Nephron progenitor cell (in vitro differentiated cells): Measurements from ENCODE around the gene STK25.

Experiments
- DNase-seq: peaks from one replicate; pipeline ENCODE4 v3.0.0; 2021
- H3K27ac Mint-ChIP-seq: 2 replicates; pipeline ENCODE4 v1.8.0; 2021; ENCODE audit warnings: mild to moderate bottlenecking, moderate library complexity, mixed read lengths
- H3K27me3 Mint-ChIP-seq: 2 replicates; pipeline ENCODE4 v1.8.0; 2021; ENCODE audit warnings: mild to moderate bottlenecking, low read depth, mixed read lengths; ENCODE audit not compliant: poor library complexity
- H3K36me3 Mint-ChIP-seq: 2 replicates; pipeline ENCODE4 v1.8.0; 2021; ENCODE audit warnings: low read depth, mixed read lengths
- H3K4me1 Mint-ChIP-seq: 2 replicates; pipeline ENCODE4 v1.8.0; 2021; ENCODE audit warnings: mixed read lengths
- H3K4me3 Mint-ChIP-seq: 2 replicates; pipeline ENCODE4 v1.8.0; 2021; ENCODE audit warnings: mild to moderate bottlenecking, moderate library complexity, mixed read lengths
- H3K9me3 Mint-ChIP-seq: 2 replicates; pipeline ENCODE4 v1.8.0; 2021; ENCODE audit warnings: mild to moderate bottlenecking, moderate library complexity, mixed read lengths
- TF ChIP-seq, protein P1 (sequence below): fragments of 200-600 bp; sonication (generic); IDR thresholded peaks from 2 replicates; pipeline ENCODE4 v1.5.0; 2021; ENCODE audit warnings: antibody characterized with exemption

STK25 gene

DNA sequence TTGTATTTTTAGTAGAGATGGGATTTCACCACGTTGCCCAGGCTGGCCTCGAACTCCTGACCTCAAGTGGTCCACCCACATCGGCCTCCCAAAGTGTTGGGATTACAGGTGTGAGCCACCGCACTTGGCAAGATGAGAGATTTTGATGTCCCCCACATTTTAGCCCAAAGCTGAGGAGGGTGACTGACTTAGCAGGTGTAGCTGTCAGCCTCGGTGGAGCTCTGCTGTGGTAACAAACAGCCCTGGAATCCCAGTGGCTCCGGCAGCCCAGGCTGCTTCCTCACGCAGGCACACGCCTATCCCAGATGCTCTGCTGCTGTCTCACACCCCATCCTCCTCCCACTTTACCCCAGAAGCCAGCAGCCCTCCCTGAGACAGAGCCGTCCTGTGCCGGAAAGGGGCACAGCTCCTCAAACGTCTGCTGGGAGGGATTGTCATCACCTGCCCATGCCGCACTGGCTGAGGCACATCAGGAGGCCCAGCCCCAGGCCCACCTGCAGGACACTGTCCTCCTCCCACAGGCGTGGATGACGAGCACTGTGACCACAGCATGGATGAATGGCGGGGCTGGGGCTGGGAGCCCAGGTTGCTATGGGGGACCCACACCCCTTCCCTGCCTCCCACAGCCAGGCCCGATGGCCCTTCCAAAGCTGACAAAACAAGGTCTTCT, 39.5 kb upstream of the STK25 start:
- Mint-ChIP-seq H3K4me1 (peaks cover 9% of the 10 kb centered on the region), H3K27ac (no peak overlapping the region), H3K36me3 (no peaks in the 10 kb centered on the region), H3K27me3 (peaks cover 5% of the 10 kb centered on the region), H3K4me3 (no peak overlapping the region), H3K9me3 (no peaks in the 10 kb centered on the region)
- DNase-seq = no peak
- TF ChIP-seq, protein P1, sequence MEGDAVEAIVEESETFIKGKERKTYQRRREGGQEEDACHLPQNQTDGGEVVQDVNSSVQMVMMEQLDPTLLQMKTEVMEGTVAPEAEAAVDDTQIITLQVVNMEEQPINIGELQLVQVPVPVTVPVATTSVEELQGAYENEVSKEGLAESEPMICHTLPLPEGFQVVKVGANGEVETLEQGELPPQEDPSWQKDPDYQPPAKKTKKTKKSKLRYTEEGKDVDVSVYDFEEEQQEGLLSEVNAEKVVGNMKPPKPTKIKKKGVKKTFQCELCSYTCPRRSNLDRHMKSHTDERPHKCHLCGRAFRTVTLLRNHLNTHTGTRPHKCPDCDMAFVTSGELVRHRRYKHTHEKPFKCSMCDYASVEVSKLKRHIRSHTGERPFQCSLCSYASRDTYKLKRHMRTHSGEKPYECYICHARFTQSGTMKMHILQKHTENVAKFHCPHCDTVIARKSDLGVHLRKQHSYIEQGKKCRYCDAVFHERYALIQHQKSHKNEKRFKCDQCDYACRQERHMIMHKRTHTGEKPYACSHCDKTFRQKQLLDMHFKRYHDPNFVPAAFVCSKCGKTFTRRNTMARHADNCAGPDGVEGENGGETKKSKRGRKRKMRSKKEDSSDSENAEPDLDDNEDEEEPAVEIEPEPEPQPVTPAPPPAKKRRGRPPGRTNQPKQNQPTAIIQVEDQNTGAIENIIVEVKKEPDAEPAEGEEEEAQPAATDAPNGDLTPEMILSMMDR = no peak

DNA sequence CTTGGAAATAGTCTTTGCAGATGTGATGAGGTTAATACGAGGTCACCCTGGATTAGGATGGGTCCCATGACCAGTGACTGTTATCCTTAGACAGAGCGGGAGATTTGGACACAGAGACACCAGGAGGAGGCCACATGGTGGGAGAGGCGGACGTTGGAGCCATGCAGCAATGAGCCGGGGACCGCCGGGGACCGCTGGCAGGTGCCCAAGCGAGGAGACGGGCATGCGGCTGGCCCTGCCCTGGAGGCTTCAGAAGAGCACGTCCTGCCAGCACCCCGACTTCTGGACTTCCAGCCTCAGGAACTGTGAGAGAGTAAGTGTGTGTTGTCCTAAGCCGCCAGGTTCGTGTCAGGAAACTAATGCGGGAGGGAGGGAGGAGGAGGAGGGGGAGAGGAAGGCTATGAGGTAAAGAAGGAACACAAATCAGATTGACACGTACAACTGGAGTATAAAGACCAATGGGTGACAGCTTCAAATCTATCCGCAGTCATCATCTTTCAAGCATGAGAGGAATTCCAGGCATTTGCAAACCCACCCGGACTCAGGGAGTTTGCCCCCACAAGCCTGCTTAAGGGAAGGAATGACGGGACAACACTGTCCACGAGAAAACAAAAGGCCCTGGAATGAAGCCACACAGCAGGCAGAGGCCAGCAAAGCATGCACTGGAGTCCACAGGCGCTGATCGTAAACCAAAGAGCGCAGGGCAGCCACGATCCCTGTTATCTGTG, 38.6 kb upstream of the STK25 start:
- Mint-ChIP-seq H3K36me3 (no peaks in the 10 kb centered on the region), H3K4me1 (peaks cover 5% of the 10 kb centered on the region), H3K4me3 (no peak overlapping the region), H3K9me3 (no peaks in the 10 kb centered on the region), H3K27ac (peak overlapping the region; percentile 93), H3K27me3 (peaks cover 5% of the 10 kb centered on the region)
- TF ChIP-seq, protein P1 = no peak
- peak; percentile 24 for DNase-seq

DNA sequence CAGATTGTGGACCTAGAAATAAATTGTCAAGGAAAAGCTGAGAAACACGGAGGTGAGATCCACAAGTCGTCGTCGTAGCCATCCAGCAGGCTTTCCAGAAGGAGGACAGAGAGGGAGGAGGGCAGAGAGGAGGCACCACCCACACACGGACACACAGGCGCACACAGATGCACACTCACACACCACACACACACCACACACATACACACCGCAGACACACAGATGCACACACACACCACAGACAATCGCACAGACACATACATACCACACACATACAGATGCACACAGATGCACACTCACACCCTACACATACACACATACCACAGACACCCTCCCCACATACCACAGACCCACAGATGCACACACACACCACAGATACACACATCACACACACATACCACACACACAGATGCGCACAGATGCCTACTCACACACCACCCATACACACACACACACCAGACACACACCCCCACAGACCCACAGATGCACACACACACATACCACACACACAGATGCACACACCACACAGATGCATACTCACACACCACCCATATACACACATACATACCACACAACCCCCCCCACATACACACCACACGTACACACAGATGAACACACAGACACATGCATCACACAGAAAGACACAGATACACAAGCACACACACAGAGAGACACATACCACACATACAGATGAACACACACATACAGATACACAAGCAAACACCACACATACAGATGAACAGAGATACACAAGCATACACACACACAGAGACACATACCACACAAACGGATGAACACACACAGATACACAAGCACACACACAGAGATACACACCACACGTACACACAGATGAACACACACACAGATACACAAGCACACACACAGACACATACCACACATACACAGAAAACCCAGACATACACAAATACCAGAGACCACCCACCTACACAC, 37.4 kb upstream of the STK25 start:
- TF ChIP-seq, protein P1 = no peak
- H3K4me1 Mint-ChIP-seq = peaks cover 1% of the 10 kb centered on the region
- no peak overlapping the region for H3K27ac Mint-ChIP-seq
- no peaks in the 10 kb centered on the region for H3K36me3 Mint-ChIP-seq
- no peak for DNase-seq
- no peak overlapping the region for H3K4me3 Mint-ChIP-seq
- H3K9me3 Mint-ChIP-seq = peaks cover under 1% of the 10 kb centered on the region
- peaks cover 2% of the 10 kb centered on the region for H3K27me3 Mint-ChIP-seq

DNA sequence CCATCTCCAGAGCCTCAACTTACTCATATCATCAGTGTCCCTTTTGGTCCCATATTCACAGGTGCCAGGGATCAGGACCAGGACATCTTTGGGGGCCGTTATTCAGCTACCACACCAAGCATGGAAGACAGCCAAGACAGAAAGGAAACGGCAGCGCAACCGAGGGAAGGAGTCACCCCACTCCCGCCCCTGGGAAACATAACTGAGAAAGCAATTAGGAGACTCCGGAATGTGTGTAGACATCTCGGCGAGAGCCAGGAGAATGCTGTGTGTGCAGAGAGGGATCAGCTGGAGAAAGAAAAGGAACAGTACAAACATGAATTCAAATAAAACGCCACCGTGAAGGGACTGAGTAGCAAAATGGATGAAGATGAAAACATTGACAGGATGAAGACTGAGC, 36.7 kb upstream of the STK25 start:
- Mint-ChIP-seq H3K4me1 (peaks cover 5% of the 10 kb centered on the region), H3K9me3 (peaks cover 3% of the 10 kb centered on the region), H3K4me3 (no peak overlapping the region), H3K27ac (no peak overlapping the region), H3K36me3 (no peaks in the 10 kb centered on the region), H3K27me3 (peaks cover 9% of the 10 kb centered on the region)
- DNase-seq = no peak
- TF ChIP-seq, protein P1 = no peak

DNA sequence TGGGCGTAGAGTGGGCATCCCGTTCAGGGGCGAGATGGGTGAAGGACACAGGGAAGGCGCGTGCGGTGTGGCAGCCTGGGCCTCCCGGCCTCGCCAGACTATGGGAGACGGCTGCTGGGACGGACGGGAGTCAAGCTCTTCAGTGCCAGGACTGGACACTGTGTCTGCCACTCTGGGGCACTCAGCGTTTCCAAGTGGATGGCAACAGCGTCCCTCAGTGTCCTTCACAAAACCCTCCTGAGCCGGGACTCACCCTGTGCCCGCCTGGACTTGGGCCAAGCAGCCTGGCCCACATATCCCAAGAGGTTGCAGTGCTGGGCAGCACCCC, 33.9 kb upstream of the STK25 start:
- Mint-ChIP-seq H3K27me3 (peaks cover 31% of the 10 kb centered on the region), H3K4me3 (no peak overlapping the region), H3K27ac (no peak overlapping the region), H3K36me3 (no peaks in the 10 kb centered on the region), H3K9me3 (peaks cover 3% of the 10 kb centered on the region), H3K4me1 (peaks cover 16% of the 10 kb centered on the region)
- DNase-seq = no peak
- TF ChIP-seq, protein P1 = no peak
